Effector CD8-positive, alpha-beta T cell (primary cell): ENCODE data around the gene ZFP1.

Experiments used
- DNase-seq: peaks from one replicate; lab custom pipeline; 2025; lab: John Stamatoyannopoulos, UW
- total RNA-seq, 4 experiments: gene quantifications; one replicate each; lab custom pipeline; 2026; lab: John Stamatoyannopoulos, UW

Gene ZFP1
- 21.6 to 29.3 (median 25.6) reads per million in 4 experiments for total RNA-seq

GRCh38 chr16:75148311-75149195 is at the start of gene ZFP1:
Gene ZFP1, plus strand, starts transcription at chr16:75148524. Its CDS starts 4,428 bp downstream, at chr16:75152952.
- peak; percentile 96 for DNase-seq

- DNase-seq, result no peak
Measured at GRCh38 chr16:75099075-75099667, 49.2 kb upstream of the ZFP1 start.

GRCh38 chr16:75099738-75100602 is 48.4 kb upstream of the ZFP1 start:
- no peak for DNase-seq

- DNase-seq, result no peak
Measured at GRCh38 chr16:75100603-75100990, 47.7 kb upstream of the ZFP1 start.

- no peak for DNase-seq
Measured at GRCh38 chr16:75101635-75102034, 46.7 kb upstream of the ZFP1 start.

GRCh38 chr16:75102595-75102994 is 45.7 kb upstream of the ZFP1 start:
- no peak for DNase-seq

GRCh38 chr16:75103994-75104393 is 44.3 kb upstream of the ZFP1 start:
- DNase-seq, result no peak

- no peak for DNase-seq
Measured at GRCh38 chr16:75104836-75105235, 43.5 kb upstream of the ZFP1 start.

- DNase-seq, result no peak
Measured at GRCh38 chr16:75105306-75106061, 42.8 kb upstream of the ZFP1 start.

GRCh38 chr16:75106351-75107274 is 41.7 kb upstream of the ZFP1 start:
- DNase-seq, result no peak

GRCh38 chr16:75107505-75107904 is 40.8 kb upstream of the ZFP1 start:
- DNase-seq, result no peak

- DNase-seq, result no peak
Measured at GRCh38 chr16:75108792-75109731, 39.3 kb upstream of the ZFP1 start.

GRCh38 chr16:75109732-75110243 is 38.5 kb upstream of the ZFP1 start:
- DNase-seq, result no peak

GRCh38 chr16:75110637-75111513 is 37.4 kb upstream of the ZFP1 start:
- DNase-seq, result peak; percentile 65

GRCh38 chr16:75111514-75111940 is 36.8 kb upstream of the ZFP1 start:
- no peak for DNase-seq

GRCh38 chr16:75111961-75112733 is 36.2 kb upstream of the ZFP1 start:
- no peak for DNase-seq
